Neural progenitor cell (in vitro differentiated cells): ENCODE results near the gene MYL5.

Experiments used
- CTCF ChIP-seq: fragments of 200-600 bp; sonication (generic); IDR thresholded peaks from 2 replicates; pipeline ENCODE4 v1.5.1; 2017; ENCODE audit warnings: antibody characterized with exemption, mild to moderate bottlenecking
- EZH2 ChIP-seq: fragments of 200-600 bp; sonication (generic); IDR thresholded peaks from 2 replicates; pipeline ENCODE4 v1.6.1; 2017; ENCODE audit warnings: antibody characterized with exemption, mild to moderate bottlenecking, moderate library complexity

- no peak for TF ChIP-seq CTCF
- no peak for TF ChIP-seq EZH2
Observed at GRCh38 chr4:710116-710515, 35.8 kb downstream of the MYL5 start.
